CD4-positive, CD25-positive, alpha-beta regulatory T cell (primary cell): ENCODE measurements around the gene RDH12. TPM values are rescaled to one million over a fixed set of nuclear protein-coding genes. Genes with fewer than 3 reads are reported as not detected.

ENCODE experiments used
- ATAC-seq, 2 donors: fragments of 150-1000 bp; cut with Tn5 transposase; one replicate each; pipeline ENCODE4 v1.10.0; 2021; ENCODE audit warnings: low read depth in 2 of 2, moderate number of reproducible peaks in 2 of 2, moderate library complexity in 1 of 2
- DNase-seq, 3 donors: peaks; one replicate each; pipeline versions ENCODE4 v3.0.0 to v3.0.0-alpha.2; 2012 to 2022; ENCODE audit warnings: mixed read lengths in 1 of 3
- H3K27ac ChIP-seq: one replicate; pipeline ENCODE4 v1.7.0; 2013; ENCODE audit warnings: mild to moderate bottlenecking, low read length; ENCODE audit not compliant: insufficient read depth, poor library complexity, severe bottlenecking
- H3K27me3 ChIP-seq: one replicate; pipeline ENCODE4 v1.7.0; 2013; ENCODE audit warnings: low read length; ENCODE audit not compliant: control insufficient read depth, insufficient read depth
- H3K36me3 ChIP-seq: one replicate; pipeline ENCODE4 v1.7.0; 2013; ENCODE audit warnings: mild to moderate bottlenecking, low read length, moderate library complexity; ENCODE audit not compliant: control insufficient read depth, insufficient read depth
- H3K4me1 ChIP-seq: 2 replicates; pipeline ENCODE4 v1.7.0; 2013; ENCODE audit warnings: mild to moderate bottlenecking, low read length; ENCODE audit not compliant: insufficient read depth, control insufficient read depth, poor library complexity, severe bottlenecking
- H3K4me3 ChIP-seq: one replicate; pipeline ENCODE4 v1.7.0; 2013; ENCODE audit warnings: low read depth, mild to moderate bottlenecking, low read length, moderate library complexity
- H3K9me3 ChIP-seq, 2 experiments: 1 replicate in 1 of 2; 2 replicates in 1 of 2; pipeline ENCODE4 v1.7.0; 2013; ENCODE audit warnings: low read length in 2 of 2, mild to moderate bottlenecking in 1 of 2, moderate library complexity in 1 of 2; ENCODE audit not compliant: control insufficient read depth in 2 of 2
- H3K27ac Mint-ChIP-seq, 3 donors: one replicate each; pipeline ENCODE4 v1.8.0; 2020 to 2022; ENCODE audit warnings: mild to moderate bottlenecking in 3 of 3, mixed read lengths in 3 of 3, moderate library complexity in 2 of 3
- H3K27me3 Mint-ChIP-seq: one replicate; pipeline ENCODE4 v1.8.0; 2022; ENCODE audit warnings: mild to moderate bottlenecking, mixed read lengths
- H3K36me3 Mint-ChIP-seq: one replicate; pipeline ENCODE4 v1.8.0; 2020; ENCODE audit warnings: mixed read lengths
- H3K4me1 Mint-ChIP-seq, 4 donors: one replicate each; pipeline ENCODE4 v1.8.0; 2020 to 2022; ENCODE audit warnings: mixed read lengths in 4 of 4, mild to moderate bottlenecking in 1 of 4
- H3K4me3 Mint-ChIP-seq, 4 donors: one replicate each; pipeline ENCODE4 v1.8.0; 2020 to 2022; ENCODE audit warnings: mild to moderate bottlenecking in 4 of 4, mixed read lengths in 4 of 4, moderate library complexity in 3 of 4
- H3K9me3 Mint-ChIP-seq, 7 donors: one replicate each; pipeline ENCODE4 v1.8.0; 2020 to 2022; ENCODE audit warnings: mixed read lengths in 7 of 7, mild to moderate bottlenecking in 3 of 7, moderate library complexity in 2 of 7
- polyA plus RNA-seq, 4 donors: library from polyadenylated mRNA; unstranded; fragments of 300-500 nt; fragmentation: Illumina TruSeq; gene quantifications; one replicate each; pipeline ENCODE4 v1.2.3, GENCODE V29; 2021
- total RNA-seq: library from RNA; stranded (reverse); gene quantifications from one replicate; pipeline ENCODE4 v1.2.3, GENCODE V29; 2022

RDH12 gene
- total and polyA plus RNA-seq, 5 donors from 2014 or later, result not detected

DNA sequence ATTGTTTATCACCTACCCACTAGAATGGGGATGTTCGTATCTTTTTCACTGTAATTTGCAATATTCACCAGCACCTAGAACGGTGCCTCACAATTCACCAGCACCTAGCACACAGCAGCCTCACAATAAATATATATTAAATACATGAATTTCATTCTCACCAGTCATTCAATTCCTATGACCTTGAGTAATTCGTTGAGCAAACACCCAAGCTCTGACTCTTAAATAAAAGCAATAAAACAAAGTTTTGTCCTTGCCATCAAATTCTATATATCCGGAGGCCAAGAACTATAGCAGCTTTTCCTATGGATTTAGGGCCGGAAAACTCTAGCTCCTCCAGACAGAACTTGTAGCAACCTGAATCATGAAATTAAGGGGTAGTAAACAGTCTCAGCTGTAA is 28.2 kb upstream of the RDH12 start:
- Histone ChIP-seq H3K36me3 (peaks cover 10% of the 10 kb centered on the region), H3K9me3 (no peaks in the 10 kb centered on the region), H3K4me3 (peak overlapping the region; percentile 91), H3K27ac (no peak overlapping the region), H3K4me1 (peaks cover 35% of the 10 kb centered on the region), H3K27me3 (no peaks in the 10 kb centered on the region)
- Mint-ChIP-seq H3K27me3 (no peaks in the 10 kb centered on the region), H3K36me3 (peaks cover 4% of the 10 kb centered on the region), H3K9me3 (peaks cover 0 to 2% (median 0%) of the 10 kb centered on the region in 7 donors), H3K4me3 (peak overlapping the region; percentile 88 to 99 (median 92)), H3K27ac (peak overlapping the region in 2 of 3 donors; percentile 88 to 94), H3K4me1 (peaks cover 32 to 66% (median 48%) of the 10 kb centered on the region in 4 donors)
- DNase-seq (no peak), ATAC-seq (no peak)

DNA sequence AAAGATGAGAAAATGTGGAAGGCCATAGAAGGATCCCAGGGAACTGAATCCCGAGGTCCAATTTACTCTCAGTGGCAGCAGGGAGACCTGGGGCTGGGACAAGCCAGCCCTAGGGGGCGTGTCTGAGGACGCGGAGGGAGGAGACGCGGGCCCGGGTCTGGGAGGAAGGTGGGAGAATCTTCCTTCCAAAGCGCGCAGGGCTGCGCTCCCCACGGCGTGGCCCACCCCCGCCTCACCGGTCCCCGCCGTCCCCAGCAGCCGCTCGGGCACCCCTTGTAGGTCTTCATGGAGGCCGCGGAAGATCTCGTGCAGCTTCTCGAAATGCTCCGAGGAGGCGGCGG is 27.6 kb upstream of the RDH12 start:
- peaks cover 17% of the 10 kb centered on the region for H3K36me3 ChIP-seq
- H3K4me1 ChIP-seq, result peaks cover 31% of the 10 kb centered on the region
- peak overlapping the region; percentile 90 for H3K27ac ChIP-seq
- Mint-ChIP-seq H3K9me3 (peaks cover 0 to 2% (median 0%) of the 10 kb centered on the region in 7 donors), H3K4me3 (peak overlapping the region; percentile 88 to 99 (median 92)), H3K27me3 (no peaks in the 10 kb centered on the region), H3K4me1 (peaks cover 30 to 60% (median 44%) of the 10 kb centered on the region in 4 donors), H3K27ac (peak overlapping the region; percentile 88 to 97 (median 94)), H3K36me3 (peaks cover 4% of the 10 kb centered on the region)
- DNase-seq (peak in 2 of 3 donors; percentile 48 to 62), ATAC-seq (peak; percentile 26 to 49)
- H3K4me3 ChIP-seq, result peak overlapping the region; percentile 91
- H3K9me3 ChIP-seq, result no peaks in the 10 kb centered on the region
- no peaks in the 10 kb centered on the region for H3K27me3 ChIP-seq

DNA sequence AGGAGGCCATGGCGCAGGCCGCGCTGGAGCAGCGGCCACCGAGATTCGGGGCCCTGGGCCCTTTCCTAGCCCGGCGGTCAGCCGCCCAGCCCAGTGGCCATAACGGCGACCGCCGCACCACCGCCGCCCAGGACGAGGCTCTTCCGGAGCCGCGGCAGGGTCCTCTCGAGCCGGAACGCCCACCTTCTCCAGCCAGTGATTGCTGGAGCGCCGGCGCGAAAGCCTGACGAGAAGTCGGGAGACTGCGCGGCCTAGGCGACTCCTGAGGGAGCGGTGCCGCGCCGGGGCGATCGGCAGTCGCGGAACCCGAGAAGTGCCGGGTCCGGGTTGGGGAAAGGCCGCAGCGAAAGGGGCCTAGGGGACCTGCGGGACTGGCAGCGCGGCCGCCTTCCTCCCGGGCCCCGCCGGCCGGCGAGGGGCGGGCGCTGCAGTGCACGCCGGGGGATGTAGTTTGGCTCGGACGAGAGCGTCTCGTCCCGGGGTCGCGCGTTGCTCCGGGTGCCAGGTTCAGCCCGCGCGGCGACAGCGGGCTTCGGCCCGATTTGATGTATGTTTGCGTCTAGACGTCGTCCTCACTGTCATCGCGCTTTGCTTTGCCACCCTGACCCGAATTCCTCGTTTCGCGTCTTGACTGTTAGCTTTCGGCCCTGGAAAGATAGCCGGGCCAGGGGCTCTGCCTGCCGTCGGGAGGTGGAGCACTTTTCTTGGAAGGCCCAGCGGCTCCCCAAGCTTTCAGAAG is 27.0 kb upstream of the RDH12 start, which contains the start of gene VTI1B:
VTI1B (minus strand) TSS at position 153 of the 739 bp plus-strand sequence; CDS start at position 10, 143 bp downstream.
- peak within 1 kb of the TSS; percentile 90 for H3K27ac ChIP-seq
- H3K9me3 Mint-ChIP-seq, result peaks cover 0 to 2% (median 0%) of the 10 kb centered on the region in 7 donors
- peaks cover 30% of the 10 kb centered on the region for H3K4me1 ChIP-seq
- H3K4me3 Mint-ChIP-seq, result peak within 1 kb of the TSS; percentile 91 to 99 (median 94)
- peaks cover 25 to 55% (median 42%) of the 10 kb centered on the region in 4 donors for H3K4me1 Mint-ChIP-seq
- no peaks in the 10 kb centered on the region for H3K9me3 ChIP-seq
- peaks cover 17% of the 10 kb centered on the region for H3K36me3 ChIP-seq
- H3K36me3 Mint-ChIP-seq, result peaks cover 4% of the 10 kb centered on the region
- H3K4me3 ChIP-seq, result peak within 1 kb of the TSS; percentile 91
- no peaks in the 10 kb centered on the region for H3K27me3 ChIP-seq
- ATAC-seq (peak; percentile 92 to 95), DNase-seq (peak; percentile 72 to 87 (median 83))
- H3K27me3 Mint-ChIP-seq, result no peaks in the 10 kb centered on the region
- peak within 1 kb of the TSS; percentile 94 to 97 (median 95) for H3K27ac Mint-ChIP-seq

DNA sequence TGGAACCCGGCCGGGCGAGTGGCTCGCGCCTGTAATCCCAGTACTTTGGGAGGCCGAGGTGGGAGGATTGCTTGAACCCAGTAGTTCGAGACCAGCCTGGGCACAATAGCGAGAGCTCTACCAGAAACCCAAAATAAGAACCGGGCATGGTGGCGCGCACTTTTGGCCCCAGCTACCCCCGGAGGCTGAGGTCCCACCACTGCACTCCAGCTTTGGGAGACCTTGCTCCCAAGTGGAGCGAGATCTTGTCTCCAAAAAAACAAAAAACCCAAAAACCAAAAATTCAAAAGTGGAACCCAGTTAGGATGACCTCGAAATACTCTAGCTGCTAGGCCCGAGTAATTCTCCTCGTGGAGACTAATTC is 26.5 kb upstream of the RDH12 start:
- Histone ChIP-seq H3K27ac (peak overlapping the region; percentile 90), H3K27me3 (no peaks in the 10 kb centered on the region), H3K9me3 (no peaks in the 10 kb centered on the region), H3K4me1 (peaks cover 35% of the 10 kb centered on the region), H3K36me3 (peaks cover 17% of the 10 kb centered on the region), H3K4me3 (peak overlapping the region; percentile 91)
- Mint-ChIP-seq H3K4me3 (peak overlapping the region; percentile 89 to 99 (median 93)), H3K27ac (peak overlapping the region; percentile 87 to 95 (median 93)), H3K27me3 (no peaks in the 10 kb centered on the region), H3K4me1 (peaks cover 23 to 55% (median 42%) of the 10 kb centered on the region in 4 donors), H3K36me3 (peaks cover under 1% of the 10 kb centered on the region), H3K9me3 (peaks cover 0 to 2% (median 0%) of the 10 kb centered on the region in 7 donors)
- DNase-seq (no peak), ATAC-seq (no peak)

DNA sequence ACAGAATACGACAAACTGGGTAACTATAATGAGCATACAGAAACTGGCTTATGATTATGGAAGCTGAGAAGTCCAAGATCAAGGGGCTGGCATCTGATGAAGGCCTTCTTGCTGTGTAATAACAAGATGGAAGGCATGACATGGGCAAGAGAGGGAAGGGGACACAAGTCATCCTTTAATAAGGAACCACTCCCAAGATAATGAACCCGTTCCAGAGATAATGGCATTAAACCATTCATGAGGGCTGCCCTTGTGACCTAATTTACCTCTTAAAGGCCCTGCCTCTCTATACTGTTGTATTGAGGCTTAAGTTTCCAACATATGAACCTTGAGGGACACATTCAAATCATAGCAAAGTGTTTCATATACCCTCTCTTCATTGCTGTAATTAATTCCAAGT is 22.7 kb upstream of the RDH12 start:
- peaks cover 20% of the 10 kb centered on the region for H3K36me3 Mint-ChIP-seq
- Histone ChIP-seq H3K27ac (no peak overlapping the region), H3K36me3 (peaks cover 26% of the 10 kb centered on the region), H3K27me3 (no peaks in the 10 kb centered on the region), H3K4me3 (no peak overlapping the region), H3K4me1 (peaks cover 25% of the 10 kb centered on the region), H3K9me3 (no peaks in the 10 kb centered on the region)
- H3K9me3 Mint-ChIP-seq, result peaks cover 0 to 2% (median 0%) of the 10 kb centered on the region in 7 donors
- H3K4me3 Mint-ChIP-seq, result no peak overlapping the region
- ATAC-seq (no peak), DNase-seq (no peak)
- H3K27me3 Mint-ChIP-seq, result no peaks in the 10 kb centered on the region
- no peak overlapping the region for H3K27ac Mint-ChIP-seq
- peaks cover 23 to 48% (median 34%) of the 10 kb centered on the region in 4 donors for H3K4me1 Mint-ChIP-seq

DNA sequence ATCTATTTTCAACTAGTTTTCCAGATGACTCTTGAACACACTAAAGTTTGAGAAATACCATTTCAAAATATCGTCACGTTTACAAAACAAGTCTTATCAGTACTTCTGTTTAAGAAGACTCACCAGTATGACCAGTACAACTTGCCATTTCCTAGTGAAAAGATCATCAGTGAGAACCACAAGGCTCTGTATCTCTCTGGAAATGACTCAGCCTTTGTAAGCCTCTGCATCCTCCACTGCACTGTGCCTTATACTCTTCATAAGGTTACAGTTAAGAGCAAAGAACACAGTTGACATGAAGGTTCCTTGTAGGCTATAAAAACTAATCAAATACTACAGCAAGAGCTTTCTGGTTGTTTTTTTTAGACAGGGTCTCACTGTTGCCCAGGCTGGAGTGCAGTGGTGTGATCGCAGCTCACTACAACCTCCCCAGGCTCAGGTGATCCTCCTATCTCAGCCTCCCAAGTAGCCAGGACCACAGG is 21.5 kb upstream of the RDH12 start:
- peak overlapping the region in 2 of 3 donors; percentile 16 to 68 for H3K27ac Mint-ChIP-seq
- Histone ChIP-seq H3K4me3 (no peak overlapping the region), H3K36me3 (peaks cover 33% of the 10 kb centered on the region), H3K27ac (peak overlapping the region; percentile 48), H3K9me3 (no peaks in the 10 kb centered on the region), H3K4me1 (peaks cover 21% of the 10 kb centered on the region), H3K27me3 (no peaks in the 10 kb centered on the region)
- DNase-seq (peak in 2 of 3 donors; percentile 37 to 90), ATAC-seq (peak; percentile 91 to 93)
- no peaks in the 10 kb centered on the region for H3K27me3 Mint-ChIP-seq
- no peaks in the 10 kb centered on the region for H3K9me3 Mint-ChIP-seq
- peak overlapping the region in 1 of 4 donors; percentile 43 for H3K4me3 Mint-ChIP-seq
- H3K4me1 Mint-ChIP-seq, result peaks cover 27 to 52% (median 37%) of the 10 kb centered on the region in 4 donors
- peaks cover 28% of the 10 kb centered on the region for H3K36me3 Mint-ChIP-seq

DNA sequence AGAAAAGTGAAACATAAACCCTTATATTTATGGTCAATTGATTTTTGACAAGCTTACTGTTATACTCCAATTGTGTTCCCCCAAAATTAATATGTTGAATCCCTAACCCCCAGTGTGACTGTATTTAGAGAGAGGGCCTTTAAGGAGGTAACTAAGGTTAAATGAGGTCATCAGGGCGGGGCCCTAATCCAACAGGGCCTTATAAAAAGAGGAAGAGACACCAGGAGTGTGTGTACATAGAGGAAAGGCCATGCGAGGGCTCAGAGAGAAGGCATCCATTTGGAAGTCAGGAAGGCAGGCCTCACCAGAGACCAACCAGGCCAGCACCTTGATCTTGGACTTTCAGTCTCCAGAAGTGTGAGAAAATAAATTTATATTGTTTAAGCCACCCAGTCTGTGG is 20.7 kb upstream of the RDH12 start:
- H3K36me3 ChIP-seq, result peaks cover 38% of the 10 kb centered on the region
- Mint-ChIP-seq H3K9me3 (no peaks in the 10 kb centered on the region), H3K36me3 (peaks cover 31% of the 10 kb centered on the region), H3K4me3 (peak overlapping the region in 1 of 4 donors; percentile 43), H3K27me3 (no peaks in the 10 kb centered on the region), H3K27ac (peak overlapping the region in 2 of 3 donors; percentile 16 to 68), H3K4me1 (peaks cover 27 to 52% (median 37%) of the 10 kb centered on the region in 4 donors)
- peaks cover 17% of the 10 kb centered on the region for H3K4me1 ChIP-seq
- no peak overlapping the region for H3K4me3 ChIP-seq
- ATAC-seq (no peak), DNase-seq (no peak)
- peak overlapping the region; percentile 36 for H3K27ac ChIP-seq
- H3K27me3 ChIP-seq, result no peaks in the 10 kb centered on the region
- H3K9me3 ChIP-seq, result no peaks in the 10 kb centered on the region
